ENCODE results near the gene SPTBN5.
A peak's percentile ranks its signal among the peaks of the same experiment; 100 is the strongest.

The SPTBN5 gene

DNA sequence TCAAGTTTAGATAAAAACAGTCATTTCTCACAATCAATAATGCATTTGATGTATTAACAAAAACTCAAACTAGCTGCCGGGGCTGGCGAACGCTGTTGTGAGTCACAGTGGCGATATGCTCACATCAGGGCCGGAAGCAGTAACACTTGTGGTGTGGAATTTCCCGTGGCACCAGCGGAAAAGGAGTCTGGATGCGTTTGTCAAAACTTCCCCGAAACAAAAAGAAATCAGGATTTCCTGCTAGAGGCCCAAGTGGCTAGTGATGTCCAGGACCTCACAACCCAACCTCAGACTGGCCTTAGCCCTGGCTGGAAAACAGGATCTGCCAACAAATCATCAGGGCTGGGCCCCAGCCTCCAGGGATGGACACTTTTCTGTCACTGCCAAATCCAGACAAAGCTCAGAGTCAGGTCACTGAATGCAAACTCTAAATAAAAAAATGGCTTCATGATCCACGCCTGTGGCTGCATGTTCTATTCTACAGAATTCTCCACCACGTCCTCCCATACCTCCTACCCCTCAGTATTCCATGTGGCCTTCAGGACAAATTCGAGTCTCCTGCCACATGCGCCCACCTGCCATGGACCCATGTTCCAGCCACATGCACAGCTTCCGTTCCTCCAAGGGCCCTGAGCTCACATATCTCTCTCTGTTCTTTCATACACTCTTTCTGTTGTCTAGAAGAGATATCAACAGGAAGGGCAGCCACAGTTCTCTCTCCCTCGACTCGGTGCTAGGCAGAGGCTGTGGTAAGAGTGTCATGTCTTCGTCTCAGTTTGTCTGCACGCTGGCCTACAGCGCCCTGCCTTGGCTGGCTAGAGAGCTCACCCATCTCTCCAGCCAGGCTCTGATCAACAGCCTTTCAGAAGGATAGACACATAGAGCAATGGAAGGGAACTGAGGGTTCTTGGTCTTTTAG, 43.1 kb upstream of the SPTBN5 start:
- TF ChIP-seq EZH2 (optimal IDR thresholded peaks at IDR 0.05; ENCODE audit: low read depth, low read length) = no peak
- TF ChIP-seq EZH2phosphoT487 (IDR thresholded peaks at IDR 0.05; ENCODE audit: low read length) = no peak
- no peak for TF ChIP-seq CTCF (IDR thresholded peaks at IDR 0.05; ENCODE audit: low read length)
- Histone ChIP-seq H4K20me1 (ENCODE audit: insufficient read depth, low read length) (no peaks in the 10 kb centered on the region), H2AFZ (ENCODE audit: low read length) (no peak overlapping the region), H3K27ac (ENCODE audit: low read length) (no peak overlapping the region), H3K27me3 (replicated peaks; ENCODE audit: insufficient read depth, low read length) (no peaks in the 10 kb centered on the region), H3K9ac (ENCODE audit: low read length) (no peak overlapping the region), H3K9me2 (replicated peaks; ENCODE audit: insufficient read depth, low read length) (no peaks in the 10 kb centered on the region), H3K4me2 (ENCODE audit: low read depth, low read length) (no peak overlapping the region), H3K79me2 (ENCODE audit: low read length) (peaks cover 3% of the 10 kb centered on the region; the same call in 1 of the 2 replicates), H3K9me3 (replicated peaks; ENCODE audit: insufficient read depth, low read length) (no peaks in the 10 kb centered on the region), H3K4me1 (ENCODE audit: low read length) (peaks cover 19% of the 10 kb centered on the region), H3K36me3 (replicated peaks; ENCODE audit: insufficient read depth, low read length) (no peaks in the 10 kb centered on the region), H3F3A (ENCODE audit: insufficient read depth, low read length) (peaks cover 10% of the 10 kb centered on the region; the same call in 1 of the 2 replicates), H3K4me3 (ENCODE audit: low read length) (no peak overlapping the region)
- DNase-seq = no peak

- Histone ChIP-seq H3K4me1 (ENCODE audit: low read length) (peaks cover 19% of the 10 kb centered on the region), H3F3A (ENCODE audit: insufficient read depth, low read length) (peaks cover 10% of the 10 kb centered on the region; the same call in 1 of the 2 replicates), H3K4me2 (ENCODE audit: low read depth, low read length) (peak overlapping the region; percentile 46; the same call in 1 of the 2 replicates), H3K27ac (ENCODE audit: low read length) (peak overlapping the region; percentile 46; the same call in 1 of the 2 replicates), H3K9me2 (replicated peaks; ENCODE audit: insufficient read depth, low read length) (no peaks in the 10 kb centered on the region), H3K79me2 (ENCODE audit: low read length) (peaks cover 3% of the 10 kb centered on the region; the same call in 1 of the 2 replicates), H2AFZ (ENCODE audit: low read length) (no peak overlapping the region), H3K36me3 (replicated peaks; ENCODE audit: insufficient read depth, low read length) (no peaks in the 10 kb centered on the region), H3K9me3 (replicated peaks; ENCODE audit: insufficient read depth, low read length) (no peaks in the 10 kb centered on the region), H3K27me3 (replicated peaks; ENCODE audit: insufficient read depth, low read length) (no peaks in the 10 kb centered on the region), H3K9ac (ENCODE audit: low read length) (no peak overlapping the region), H3K4me3 (ENCODE audit: low read length) (no peak overlapping the region), H4K20me1 (ENCODE audit: insufficient read depth, low read length) (no peaks in the 10 kb centered on the region)
- DNase-seq = no peak
- TF ChIP-seq EZH2 (optimal IDR thresholded peaks at IDR 0.05; ENCODE audit: low read depth, low read length) (no peak), EZH2phosphoT487 (IDR thresholded peaks at IDR 0.05; ENCODE audit: low read length) (no peak), CTCF (IDR thresholded peaks at IDR 0.05; ENCODE audit: low read length) (no peak)
Observed at GRCh38 chr15:41936155-41936554, 42.3 kb upstream of the SPTBN5 start.

DNA sequence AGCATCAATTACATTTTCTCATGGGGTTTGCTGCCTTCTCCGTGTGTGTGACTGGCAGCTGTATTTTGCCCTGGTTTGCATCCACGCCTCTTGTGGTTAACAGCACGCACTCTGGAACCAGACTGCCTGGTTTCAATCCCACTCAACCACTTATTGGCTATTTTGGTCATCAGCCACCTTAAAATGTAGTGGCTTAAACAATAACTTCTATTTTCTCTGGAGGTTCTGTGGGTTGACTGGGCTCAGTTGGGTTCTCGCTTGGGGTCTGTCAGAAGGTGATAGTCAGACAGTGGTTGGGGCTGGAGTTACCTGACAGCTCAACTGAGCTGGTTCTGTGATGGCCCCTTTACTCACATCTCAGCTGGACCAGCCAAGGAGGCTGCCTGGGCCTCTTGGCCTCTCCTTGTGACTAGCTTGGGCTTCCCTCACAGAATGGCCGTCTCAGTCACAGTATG, 41.7 kb upstream of the SPTBN5 start:
- no peaks in the 10 kb centered on the region for H3K36me3 ChIP-seq (replicated peaks; ENCODE audit: insufficient read depth, low read length)
- DNase-seq = peak; percentile 70
- H3K9me3 ChIP-seq (replicated peaks; ENCODE audit: insufficient read depth, low read length) = no peaks in the 10 kb centered on the region
- H3K4me2 ChIP-seq (ENCODE audit: low read depth, low read length) = peak overlapping the region; percentile 46
- no peaks in the 10 kb centered on the region for H4K20me1 ChIP-seq (ENCODE audit: insufficient read depth, low read length)
- no peak overlapping the region for H3K4me3 ChIP-seq (ENCODE audit: low read length)
- TF ChIP-seq CTCF (IDR thresholded peaks at IDR 0.05; ENCODE audit: low read length) = no peak
- TF ChIP-seq EZH2phosphoT487 (IDR thresholded peaks at IDR 0.05; ENCODE audit: low read length) = no peak
- TF ChIP-seq EZH2 (optimal IDR thresholded peaks at IDR 0.05; ENCODE audit: low read depth, low read length) = no peak
- H2AFZ ChIP-seq (ENCODE audit: low read length) = no peak overlapping the region
- peak overlapping the region; percentile 46; the same call in 1 of the 2 replicates for H3K27ac ChIP-seq (ENCODE audit: low read length)
- H3K27me3 ChIP-seq (replicated peaks; ENCODE audit: insufficient read depth, low read length) = no peaks in the 10 kb centered on the region
- H3K9me2 ChIP-seq (replicated peaks; ENCODE audit: insufficient read depth, low read length) = no peaks in the 10 kb centered on the region
- H3K4me1 ChIP-seq (ENCODE audit: low read length) = peaks cover 19% of the 10 kb centered on the region
- H3F3A ChIP-seq (ENCODE audit: insufficient read depth, low read length) = peaks cover 10% of the 10 kb centered on the region; the same call in 1 of the 2 replicates
- no peak overlapping the region for H3K9ac ChIP-seq (ENCODE audit: low read length)
- peaks cover 3% of the 10 kb centered on the region; the same call in 1 of the 2 replicates for H3K79me2 ChIP-seq (ENCODE audit: low read length)

Measured in MM.1S (cell line).